Measurements from ENCODE around the gene ATXN1. TPM values are rescaled to one million over a fixed set of nuclear protein-coding genes. Genes with fewer than 3 reads are reported as not detected.
"Not testable (repeated sequence)": the region's sequence is repeated elsewhere in the genome, so short reads cannot be mapped to it uniquely, and the experiment has no call there.

The ATXN1 gene
- total RNA-seq, 1 donor from 2014 or later: 15.5 TPM

- TF ChIP-seq CTCF (IDR thresholded peaks at IDR 0.05; ENCODE audit: partially characterized antibody, unreplicated experiment): no peak
- Mint-ChIP-seq H3K36me3 (ENCODE audit: unreplicated experiment) (no peaks in the 10 kb centered on the region), H3K9me3 (ENCODE audit: unreplicated experiment) (no peaks in the 10 kb centered on the region), H3K4me3 (ENCODE audit: unreplicated experiment) (no peak overlapping the region), H3K27ac (ENCODE audit: unreplicated experiment) (no peak overlapping the region), H3K27me3 (ENCODE audit: unreplicated experiment) (no peaks in the 10 kb centered on the region), H3K4me1 (ENCODE audit: low read depth, unreplicated experiment) (peaks cover under 1% of the 10 kb centered on the region)
- DNase-seq: no peak
Measured at GRCh38 chr6:16705081-16705993, 55.9 kb downstream of the ATXN1 start.

GRCh38 chr6:16704401-16705045 is 56.7 kb downstream of the ATXN1 start:
- Mint-ChIP-seq H3K4me1 (ENCODE audit: low read depth, unreplicated experiment) (peaks cover 7% of the 10 kb centered on the region), H3K9me3 (ENCODE audit: unreplicated experiment) (no peaks in the 10 kb centered on the region), H3K4me3 (ENCODE audit: unreplicated experiment) (no peak overlapping the region), H3K27me3 (ENCODE audit: unreplicated experiment) (no peaks in the 10 kb centered on the region), H3K27ac (ENCODE audit: unreplicated experiment) (no peak overlapping the region), H3K36me3 (ENCODE audit: unreplicated experiment) (no peaks in the 10 kb centered on the region)
- TF ChIP-seq CTCF (IDR thresholded peaks at IDR 0.05; ENCODE audit: partially characterized antibody, unreplicated experiment): no peak
- DNase-seq: no peak

GRCh38 chr6:16702627-16703378 is 58.5 kb downstream of the ATXN1 start:
- not testable (repeated sequence) for H3K27me3 Mint-ChIP-seq (ENCODE audit: unreplicated experiment); H3K27ac Mint-ChIP-seq (ENCODE audit: unreplicated experiment); H3K4me3 Mint-ChIP-seq (ENCODE audit: unreplicated experiment); H3K9me3 Mint-ChIP-seq (ENCODE audit: unreplicated experiment); H3K36me3 Mint-ChIP-seq (ENCODE audit: unreplicated experiment); DNase-seq
- H3K4me1 Mint-ChIP-seq (ENCODE audit: low read depth, unreplicated experiment): peaks cover 16% of the 10 kb centered on the region

GRCh38 chr6:16700916-16701234 is 60.4 kb downstream of the ATXN1 start:
- no peaks in the 10 kb centered on the region for H3K9me3 Mint-ChIP-seq (ENCODE audit: unreplicated experiment)
- no peak overlapping the region for H3K4me3 Mint-ChIP-seq (ENCODE audit: unreplicated experiment)
- DNase-seq: no peak
- no peak for TF ChIP-seq CTCF (IDR thresholded peaks at IDR 0.05; ENCODE audit: partially characterized antibody, unreplicated experiment)
- H3K27me3 Mint-ChIP-seq (ENCODE audit: unreplicated experiment): peaks cover 5% of the 10 kb centered on the region
- peaks cover 19% of the 10 kb centered on the region for H3K4me1 Mint-ChIP-seq (ENCODE audit: low read depth, unreplicated experiment)
- H3K36me3 Mint-ChIP-seq (ENCODE audit: unreplicated experiment): no peaks in the 10 kb centered on the region
- H3K27ac Mint-ChIP-seq (ENCODE audit: unreplicated experiment): no peak overlapping the region

GRCh38 chr6:16700202-16700915 is 60.9 kb downstream of the ATXN1 start:
- no peaks in the 10 kb centered on the region for H3K9me3 Mint-ChIP-seq (ENCODE audit: unreplicated experiment)
- H3K27me3 Mint-ChIP-seq (ENCODE audit: unreplicated experiment): peaks cover 5% of the 10 kb centered on the region
- H3K4me3 Mint-ChIP-seq (ENCODE audit: unreplicated experiment): no peak overlapping the region
- no peak for TF ChIP-seq CTCF (IDR thresholded peaks at IDR 0.05; ENCODE audit: partially characterized antibody, unreplicated experiment)
- no peak for DNase-seq
- peaks cover 19% of the 10 kb centered on the region for H3K4me1 Mint-ChIP-seq (ENCODE audit: low read depth, unreplicated experiment)
- no peak overlapping the region for H3K27ac Mint-ChIP-seq (ENCODE audit: unreplicated experiment)
- no peaks in the 10 kb centered on the region for H3K36me3 Mint-ChIP-seq (ENCODE audit: unreplicated experiment)
